CD4-positive, alpha-beta T cell treated with Interleukin-4 for 1 hour (primary cell): ENCODE results near the gene ATRIP.

ENCODE experiments used
- DNase-seq, 2 donors: peaks; one replicate each; pipeline ENCODE4 v3.0.0-alpha.2; 2020 to 2022

ATRIP gene

DNA sequence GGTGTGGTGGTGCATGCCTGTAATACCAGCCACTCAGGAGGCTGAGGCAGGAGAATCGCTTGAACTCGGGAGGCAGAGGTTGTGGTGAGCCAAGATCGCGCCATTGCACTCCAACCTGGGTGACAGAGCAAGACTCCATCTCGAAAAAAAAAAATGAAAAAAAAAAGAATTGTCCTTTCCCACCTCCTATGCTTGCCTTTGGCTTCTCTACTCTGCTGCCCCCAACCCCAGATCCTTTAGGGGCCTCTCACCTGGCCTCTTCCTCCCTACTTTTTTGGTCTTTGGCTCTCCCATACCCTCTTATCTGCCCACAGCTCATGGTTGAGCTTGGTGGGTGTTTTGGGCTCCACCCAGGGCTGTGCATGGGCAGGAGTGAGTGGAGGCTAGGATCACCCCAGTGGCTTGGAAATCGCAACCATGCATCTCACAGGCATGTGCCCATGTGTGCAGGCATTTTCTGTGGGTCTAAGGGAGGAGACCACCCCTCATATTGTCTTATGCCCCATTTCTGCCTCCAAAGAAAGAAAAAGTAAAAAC is 59.5 kb downstream of the ATRIP start:
- no peak for DNase-seq

DNA sequence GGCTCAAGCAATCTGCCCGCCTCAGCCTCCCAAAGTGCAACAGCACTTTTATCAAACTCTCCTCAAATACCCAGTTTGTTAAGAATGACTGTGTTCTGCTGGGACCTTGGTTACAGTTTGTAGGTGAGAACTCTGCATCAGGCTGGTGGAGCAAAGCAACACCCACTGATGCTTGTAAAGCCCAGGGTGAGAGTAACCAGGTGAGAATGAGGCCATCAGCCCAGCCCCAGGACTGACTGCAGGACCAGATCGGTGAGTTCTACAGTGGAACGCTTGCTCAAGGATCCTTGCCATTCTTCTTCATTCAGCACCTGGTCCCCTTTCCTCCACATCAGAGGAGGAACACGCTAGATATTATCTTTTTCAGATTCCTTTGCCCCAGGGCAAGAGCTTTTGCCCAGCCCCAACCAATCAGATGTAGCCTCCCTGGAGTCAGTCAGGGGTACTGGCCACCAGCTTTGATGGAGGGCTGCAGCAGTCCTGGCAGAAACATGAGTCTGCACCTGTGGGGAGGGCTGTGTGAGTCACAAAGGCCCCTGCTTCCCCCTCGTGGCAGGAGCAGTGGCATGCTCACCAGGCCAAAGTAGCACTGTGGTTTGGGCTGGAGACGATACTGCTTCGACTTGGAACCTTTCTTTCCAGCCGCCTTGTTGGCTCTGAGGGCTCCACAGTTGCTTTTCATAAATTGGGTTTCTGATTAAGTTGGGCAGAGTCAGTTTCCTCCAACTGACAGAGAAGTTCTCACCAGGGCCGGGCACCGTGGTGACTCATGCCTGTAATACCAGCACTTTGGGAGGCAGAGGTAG is 60.9 kb downstream of the ATRIP start:
- peak; percentile 83 to 85 for DNase-seq

DNA sequence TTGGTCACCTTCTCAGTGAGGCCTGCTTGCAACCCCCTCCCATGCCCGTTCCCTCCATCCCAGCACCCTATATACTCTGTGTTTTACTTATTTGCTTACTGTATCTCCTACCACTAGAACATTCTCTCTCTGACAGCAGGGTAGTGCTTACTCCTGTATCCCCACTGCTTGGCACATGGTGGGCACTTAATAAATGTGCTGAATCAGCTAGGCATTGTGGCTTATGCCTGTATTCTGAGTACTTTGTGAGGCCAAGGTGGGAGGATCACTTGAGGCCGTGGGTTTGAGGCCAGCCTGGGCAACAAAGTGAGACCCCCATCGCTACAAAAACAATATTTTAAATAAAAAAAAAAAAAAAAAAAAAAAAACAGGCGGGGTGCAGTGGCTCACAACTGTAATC is 65.0 kb downstream of the ATRIP start:
- DNase-seq, result no peak

DNA sequence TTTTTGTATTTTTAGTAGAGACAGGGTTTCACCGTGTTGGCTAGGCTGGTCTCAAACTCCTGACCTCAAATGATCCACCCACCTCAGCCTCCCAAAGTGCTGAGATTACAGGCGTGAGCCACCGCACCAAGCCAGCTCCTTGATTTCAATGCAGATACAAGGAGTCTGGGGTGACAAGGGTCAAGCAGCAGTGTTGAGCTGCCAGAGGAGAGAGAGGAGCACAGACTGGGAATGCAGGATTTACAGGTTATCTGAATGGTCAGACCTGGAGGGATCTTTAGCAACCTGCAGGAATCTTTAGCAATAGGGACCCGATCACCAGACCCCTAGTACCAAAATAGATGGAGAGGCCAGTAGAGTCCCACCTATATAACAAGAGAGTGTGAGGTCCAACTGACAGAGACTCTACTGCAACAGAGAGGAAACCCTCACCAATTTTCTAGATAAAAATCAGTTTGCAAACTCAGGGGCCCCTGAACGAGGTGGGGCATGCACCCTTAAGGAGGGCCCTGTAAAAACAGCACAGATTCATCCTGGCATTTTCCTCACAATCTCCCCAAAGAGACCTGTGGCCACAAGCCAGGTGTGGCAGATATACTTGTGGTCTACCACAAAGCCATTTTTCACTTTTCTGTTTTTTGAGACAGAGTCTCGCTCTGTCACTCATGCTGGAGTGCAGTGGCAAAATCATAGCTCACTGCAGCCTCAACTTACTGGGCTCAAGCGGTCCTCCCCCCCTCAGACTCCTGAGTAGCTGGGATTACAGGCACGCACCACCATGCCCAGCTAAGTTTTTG is 68.1 kb downstream of the ATRIP start:
- DNase-seq, result peak in 1 of 2 donors; percentile 51
